Body of pancreas (tissue), 4 donors: ENCODE data around the gene CTIF.

Experiments
- POLR2A ChIP-seq, 3 donors: fragments of 450-650 bp; IDR thresholded peaks; one replicate each; pipeline ENCODE4 v1.6.1; 2016; ENCODE audit warnings: antibody characterized with exemption in 3 of 3, mild to moderate bottlenecking in 2 of 3
- TF ChIP-seq, protein P1 (sequence below), 7 experiments: fragments of 450-650 bp in 4 of 7; fragments of 200-600 bp in 3 of 7; sonication (generic) in 3 of 7; IDR thresholded peaks; one replicate each; pipeline ENCODE4 v1.5.1; 2016 to 2019; ENCODE audit warnings: antibody characterized with exemption in 7 of 7

DNA sequence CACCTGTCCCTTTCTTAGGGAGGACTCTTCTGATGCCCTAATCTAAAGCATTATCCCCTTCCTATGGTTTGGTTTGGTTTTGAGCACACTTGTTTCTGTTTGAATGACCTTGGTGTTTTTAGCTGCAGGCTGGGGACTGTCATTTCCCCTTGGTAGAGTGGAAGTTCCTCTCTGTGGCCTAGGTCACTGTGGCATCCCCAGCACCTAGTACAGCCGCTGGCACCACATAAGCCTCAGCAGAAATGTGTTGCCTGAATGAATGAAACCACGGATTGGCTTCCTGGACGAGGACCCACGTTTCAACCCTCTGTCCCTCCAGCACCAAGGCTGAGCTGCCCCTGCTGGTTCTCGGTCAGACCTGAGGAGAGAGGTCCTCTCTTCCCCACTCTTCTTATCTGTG, 159.9 kb downstream of the CTIF start:
- TF ChIP-seq POLR2A (IDR thresholded peaks at IDR 0.05) = no peak
- TF ChIP-seq, protein P1, sequence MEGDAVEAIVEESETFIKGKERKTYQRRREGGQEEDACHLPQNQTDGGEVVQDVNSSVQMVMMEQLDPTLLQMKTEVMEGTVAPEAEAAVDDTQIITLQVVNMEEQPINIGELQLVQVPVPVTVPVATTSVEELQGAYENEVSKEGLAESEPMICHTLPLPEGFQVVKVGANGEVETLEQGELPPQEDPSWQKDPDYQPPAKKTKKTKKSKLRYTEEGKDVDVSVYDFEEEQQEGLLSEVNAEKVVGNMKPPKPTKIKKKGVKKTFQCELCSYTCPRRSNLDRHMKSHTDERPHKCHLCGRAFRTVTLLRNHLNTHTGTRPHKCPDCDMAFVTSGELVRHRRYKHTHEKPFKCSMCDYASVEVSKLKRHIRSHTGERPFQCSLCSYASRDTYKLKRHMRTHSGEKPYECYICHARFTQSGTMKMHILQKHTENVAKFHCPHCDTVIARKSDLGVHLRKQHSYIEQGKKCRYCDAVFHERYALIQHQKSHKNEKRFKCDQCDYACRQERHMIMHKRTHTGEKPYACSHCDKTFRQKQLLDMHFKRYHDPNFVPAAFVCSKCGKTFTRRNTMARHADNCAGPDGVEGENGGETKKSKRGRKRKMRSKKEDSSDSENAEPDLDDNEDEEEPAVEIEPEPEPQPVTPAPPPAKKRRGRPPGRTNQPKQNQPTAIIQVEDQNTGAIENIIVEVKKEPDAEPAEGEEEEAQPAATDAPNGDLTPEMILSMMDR (IDR thresholded peaks at IDR 0.05) = no peak
